HCEC 1CT (cell line): ENCODE results near the gene MCM3AP.

Source experiments
- DNase-seq: peaks from one replicate; pipeline ENCODE4 v3.0.0-alpha.2; 2017

MCM3AP gene

DNA sequence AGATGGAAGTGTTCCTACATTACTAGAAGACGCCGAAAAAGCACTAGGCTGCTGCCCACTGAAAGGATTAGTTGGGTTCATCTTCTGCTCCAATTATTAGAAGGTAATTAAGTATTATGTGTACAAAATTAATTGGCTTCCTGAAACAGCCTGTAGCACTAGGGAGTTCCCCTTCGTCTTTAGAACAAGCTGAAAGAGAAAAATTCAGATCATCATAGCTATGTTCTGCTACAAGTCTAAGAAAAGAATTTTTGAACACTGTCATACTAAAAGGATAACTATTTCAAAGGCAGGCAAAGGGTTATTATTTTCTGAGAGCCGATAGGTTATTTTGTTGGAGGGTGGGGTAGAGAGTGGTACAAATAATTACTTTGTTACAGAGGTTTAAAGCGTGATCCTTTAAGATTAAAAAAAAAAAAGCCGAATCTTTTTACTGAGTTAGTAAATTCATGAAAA, at the start of gene MCM3AP:
TSS of gene MCM3AP (minus strand) at position 406 of the 456 bp plus-strand sequence. CDS start at position 81, 325 bp downstream.
- no peak for DNase-seq

DNA sequence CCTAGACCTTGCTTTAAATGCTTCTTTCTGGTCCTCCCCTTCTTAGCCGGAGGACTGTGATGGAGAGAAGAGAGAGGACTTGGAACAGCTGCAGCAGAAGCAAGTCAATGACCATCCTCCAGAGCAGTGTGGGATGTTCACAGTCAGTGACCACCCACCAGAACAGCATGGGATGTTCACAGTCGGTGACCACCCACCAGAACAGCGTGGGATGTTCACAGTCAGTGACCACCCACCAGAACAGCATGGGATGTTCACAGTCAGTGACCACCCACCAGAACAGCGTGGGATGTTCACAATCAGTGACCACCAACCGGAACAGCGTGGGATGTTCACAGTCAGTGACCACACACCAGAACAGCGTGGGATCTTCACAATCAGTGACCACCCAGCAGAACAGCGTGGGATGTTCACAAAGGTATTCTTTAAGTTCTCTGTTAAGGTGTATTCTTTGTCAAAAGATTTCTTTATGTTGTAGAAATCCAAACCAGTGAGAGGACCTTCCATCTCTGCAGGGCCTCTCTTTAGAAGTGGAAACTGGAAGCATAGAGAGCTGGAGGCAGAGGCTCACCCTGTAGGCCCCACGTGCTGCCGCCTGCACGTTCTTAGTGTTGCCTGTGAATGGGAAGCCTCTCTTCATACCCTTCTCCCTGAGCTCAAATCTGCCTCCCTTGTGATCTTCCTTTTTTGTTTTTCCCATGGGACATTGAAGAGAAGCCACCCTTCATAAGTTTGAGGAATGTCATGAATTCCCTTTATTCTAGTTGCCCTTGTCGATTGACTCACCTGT, 49.1 kb upstream of the MCM3AP start:
- DNase-seq = no peak

DNA sequence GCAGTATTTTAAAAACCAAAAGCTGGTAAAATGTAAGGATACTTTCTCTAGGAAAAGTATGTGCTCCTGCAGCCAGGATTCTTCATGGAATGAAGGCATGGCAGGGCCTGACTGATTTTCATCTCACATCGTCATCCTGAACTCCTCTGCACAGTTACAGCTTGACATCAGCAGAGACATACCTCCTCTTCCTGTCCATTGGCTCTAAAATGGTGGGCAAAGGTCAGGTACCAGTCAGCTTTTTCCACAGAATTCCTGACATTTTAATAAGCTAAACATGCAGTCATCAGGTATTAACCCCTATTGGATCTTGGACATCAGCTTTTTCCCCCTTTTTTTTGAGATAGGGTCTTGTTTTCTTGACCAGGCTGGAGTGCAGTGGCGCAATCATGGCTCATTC, 44.4 kb upstream of the MCM3AP start:
- DNase-seq = no peak

DNA sequence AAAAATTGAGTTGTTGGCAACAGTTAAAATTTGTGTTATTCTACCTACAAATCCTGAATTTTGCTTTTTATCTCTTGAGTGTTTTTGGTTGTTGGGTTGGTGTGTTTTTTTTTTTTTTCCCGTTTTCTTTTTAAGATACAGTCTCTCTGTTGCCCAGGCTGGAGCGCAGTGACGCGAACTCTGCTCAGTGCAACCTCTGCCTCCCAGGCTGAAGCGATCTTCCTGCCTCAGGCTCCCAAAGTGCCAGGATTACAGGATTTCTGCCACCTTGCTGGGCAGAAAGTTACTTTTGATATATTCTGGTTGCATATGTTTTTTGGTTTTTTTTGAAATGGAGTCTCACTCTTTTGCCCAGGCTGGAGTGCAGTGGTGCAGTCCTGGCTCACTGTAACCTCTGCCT, 42.7 kb upstream of the MCM3AP start:
- no peak for DNase-seq

DNA sequence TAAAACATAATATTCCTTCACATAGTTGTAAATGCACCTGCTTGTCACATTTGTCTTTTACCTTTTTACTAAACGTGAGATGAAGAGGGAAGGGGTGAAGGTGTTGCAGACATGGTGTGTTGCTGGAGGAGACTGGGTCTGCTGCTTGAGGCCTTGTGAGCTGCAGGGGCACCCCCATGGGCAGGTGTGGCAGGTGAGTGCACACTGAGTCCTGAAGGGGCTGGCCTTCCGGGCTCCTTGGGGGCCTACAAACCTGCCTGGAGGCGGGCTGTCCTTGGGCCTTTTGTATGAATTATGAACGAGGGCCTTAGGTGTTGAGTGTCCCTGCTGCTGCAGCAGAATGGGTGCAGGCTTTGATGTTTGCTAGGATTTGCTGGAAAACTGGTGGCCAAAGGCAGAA, 42.3 kb upstream of the MCM3AP start:
- DNase-seq = no peak

DNA sequence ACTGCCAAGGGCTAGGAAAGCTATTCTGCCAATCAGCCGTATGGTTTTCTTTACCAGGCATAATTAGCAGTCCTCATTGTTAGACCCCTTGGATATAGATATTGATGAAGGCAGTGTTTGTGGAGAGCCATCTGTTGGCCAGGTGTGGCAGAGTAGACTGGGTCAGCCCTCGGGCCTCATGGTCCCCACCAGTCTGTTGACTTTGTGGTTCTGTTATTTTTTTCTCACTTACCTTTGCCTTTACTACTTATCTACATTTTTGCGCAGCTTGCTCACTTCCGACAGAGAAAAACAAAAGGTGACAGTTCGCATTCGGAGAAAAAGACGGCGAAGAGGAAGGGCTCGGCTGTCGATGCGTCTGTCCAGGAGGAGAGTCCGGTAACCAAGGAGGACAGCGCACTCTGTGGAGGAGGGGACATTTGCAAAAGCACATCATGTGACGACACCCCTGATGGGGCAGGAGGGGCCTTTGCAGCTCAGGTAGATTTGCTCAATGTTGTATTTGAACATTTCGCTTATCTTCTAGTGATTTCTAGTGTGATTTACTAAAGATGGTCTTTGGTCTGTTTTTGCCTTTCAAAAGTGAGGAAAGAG, 40.8 kb upstream of the MCM3AP start:
- DNase-seq = no peak

DNA sequence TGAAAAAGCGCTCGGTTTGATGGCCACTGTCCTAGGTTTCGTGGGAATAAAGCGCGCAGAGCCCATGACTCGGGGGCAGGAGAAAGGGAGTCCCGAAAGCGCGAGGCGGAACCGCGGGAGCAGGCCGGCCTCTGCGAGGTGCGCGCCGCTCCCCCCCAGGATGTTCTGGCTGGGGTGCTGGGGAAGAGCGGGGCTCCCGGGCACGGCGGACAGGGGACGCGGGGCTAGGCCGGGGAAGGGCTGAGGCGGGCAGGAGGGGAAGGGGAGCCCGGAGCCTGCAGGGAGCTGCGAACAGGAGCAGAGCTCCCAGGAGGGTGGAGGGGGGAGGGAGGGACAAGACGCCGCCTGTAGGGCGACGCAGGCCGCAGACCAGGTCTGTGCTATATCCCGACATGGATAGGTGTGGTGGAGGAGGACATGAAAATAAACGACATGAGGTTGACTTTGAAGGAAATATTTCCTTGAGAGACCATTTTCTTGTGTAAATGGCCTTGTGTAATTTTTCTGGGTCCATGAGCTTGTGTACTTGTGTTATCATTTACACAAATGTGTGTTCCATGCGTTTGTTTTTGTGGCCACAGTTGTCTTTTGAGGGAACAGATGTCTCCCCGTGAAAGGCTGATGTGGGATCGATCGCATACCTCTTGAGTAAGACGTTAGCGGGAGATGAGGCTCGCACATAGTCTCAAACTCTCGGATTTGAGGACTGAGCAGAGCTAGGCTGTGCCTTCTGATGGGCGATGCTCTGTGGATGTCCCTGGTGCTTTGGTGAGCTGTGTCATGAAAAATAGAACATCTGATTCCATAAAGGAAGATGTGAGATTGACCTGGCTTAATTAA, 39.9 kb upstream of the MCM3AP start:
- peak; percentile 37 for DNase-seq

DNA sequence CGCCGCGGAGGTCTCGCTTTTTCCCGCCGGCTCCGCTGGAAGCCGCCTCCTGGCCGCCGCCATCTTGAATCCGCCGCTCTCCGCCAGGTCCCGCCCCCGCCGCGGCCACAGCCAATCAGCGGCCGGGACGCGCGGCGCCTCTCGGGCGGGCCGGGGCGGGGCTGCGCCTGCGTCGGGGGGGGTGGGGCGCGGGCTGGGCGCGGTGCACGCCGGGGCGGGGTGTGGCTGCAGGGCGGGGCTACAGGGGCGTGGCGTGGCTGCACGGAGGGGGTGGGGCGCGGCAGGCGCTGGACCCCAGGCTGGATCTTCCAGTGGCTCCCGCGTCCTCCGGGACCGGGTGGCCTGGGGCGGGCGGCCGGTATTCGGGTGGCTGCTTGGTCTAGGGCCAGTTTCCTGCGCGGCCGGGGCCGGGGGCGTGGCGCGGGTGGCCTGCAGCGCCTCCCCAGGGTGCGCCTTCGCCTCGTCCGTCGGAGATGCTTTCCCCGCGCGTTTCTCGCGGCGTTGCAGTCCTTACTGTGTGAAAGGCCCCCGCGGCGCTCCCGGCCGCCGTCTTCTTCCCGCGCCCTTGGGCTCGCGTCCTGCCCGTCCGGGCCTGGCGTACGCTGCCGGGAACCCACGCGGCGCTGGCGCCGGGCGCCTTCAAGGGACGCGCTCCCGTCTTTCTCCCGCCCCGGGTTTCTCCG, 39.1 kb upstream of the MCM3AP start:
- DNase-seq = peak; percentile 79

DNA sequence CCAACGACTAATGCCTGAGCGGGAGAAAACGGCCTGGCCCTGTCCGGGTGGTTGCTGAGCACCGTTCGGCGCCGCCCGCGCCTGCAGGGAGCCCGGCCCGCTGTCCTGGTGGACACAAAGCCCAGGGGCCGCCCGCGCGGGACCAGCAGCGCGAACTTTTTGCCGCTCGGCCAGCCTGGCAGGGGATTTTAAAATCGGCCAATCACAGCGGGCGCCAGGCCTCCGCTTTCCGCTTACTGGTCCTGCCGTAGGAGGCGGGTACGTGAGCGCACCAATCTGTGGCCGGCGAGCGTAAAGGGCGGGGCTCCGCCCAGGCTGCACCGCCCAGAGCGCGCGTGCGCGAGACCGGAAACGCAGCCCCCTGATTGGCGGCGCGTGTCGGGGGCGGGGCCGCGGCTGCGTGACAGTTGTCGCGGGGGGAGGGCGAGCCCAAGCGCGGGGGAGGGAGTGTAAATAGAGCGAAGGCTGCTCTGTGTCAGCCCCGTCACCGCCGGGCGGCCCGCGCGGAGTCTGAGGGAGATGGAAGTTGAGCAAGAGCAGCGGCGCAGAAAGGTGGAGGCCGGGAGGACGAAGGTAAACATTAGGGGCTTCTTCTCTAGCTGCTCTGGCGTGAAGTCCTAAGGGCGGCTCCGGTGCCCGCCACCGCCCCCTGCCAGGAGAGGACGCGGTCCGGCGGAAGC, 38.4 kb upstream of the MCM3AP start, which contains the start of the genes C21orf58 and PCNT:
TSS of gene C21orf58 (minus strand) at position 161 of the 680 bp plus-strand sequence. CDS start 1,132 bp downstream, outside the sequence.
TSS of gene PCNT (plus strand) at position 447 of the 680 bp plus-strand sequence. CDS start at position 520, 73 bp downstream.
- DNase-seq = peak; percentile 98

DNA sequence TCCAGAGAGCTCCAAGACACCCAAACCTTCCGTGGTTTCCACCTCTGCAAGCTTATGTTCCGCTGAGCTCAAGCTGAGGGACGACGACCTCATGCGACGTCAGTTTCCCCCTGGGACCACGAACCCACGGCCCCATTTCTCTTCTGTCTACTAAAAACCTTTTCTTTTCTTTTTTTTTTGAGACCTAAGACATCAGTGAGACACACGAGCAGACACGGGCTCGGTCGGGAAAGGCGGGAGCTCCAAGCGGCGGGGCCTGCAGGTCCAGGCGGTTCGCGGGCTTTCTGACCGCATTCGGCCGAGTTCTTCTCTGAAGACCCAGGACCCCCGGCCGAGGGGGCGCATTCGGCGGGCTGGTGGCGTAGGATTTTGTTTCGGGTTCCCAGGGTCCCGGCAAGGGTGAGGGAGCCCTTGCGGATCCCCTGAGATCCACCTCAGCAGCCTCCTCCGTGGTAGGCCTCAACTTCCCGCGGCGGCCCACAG, 37.9 kb upstream of the MCM3AP start:
- DNase-seq = no peak

DNA sequence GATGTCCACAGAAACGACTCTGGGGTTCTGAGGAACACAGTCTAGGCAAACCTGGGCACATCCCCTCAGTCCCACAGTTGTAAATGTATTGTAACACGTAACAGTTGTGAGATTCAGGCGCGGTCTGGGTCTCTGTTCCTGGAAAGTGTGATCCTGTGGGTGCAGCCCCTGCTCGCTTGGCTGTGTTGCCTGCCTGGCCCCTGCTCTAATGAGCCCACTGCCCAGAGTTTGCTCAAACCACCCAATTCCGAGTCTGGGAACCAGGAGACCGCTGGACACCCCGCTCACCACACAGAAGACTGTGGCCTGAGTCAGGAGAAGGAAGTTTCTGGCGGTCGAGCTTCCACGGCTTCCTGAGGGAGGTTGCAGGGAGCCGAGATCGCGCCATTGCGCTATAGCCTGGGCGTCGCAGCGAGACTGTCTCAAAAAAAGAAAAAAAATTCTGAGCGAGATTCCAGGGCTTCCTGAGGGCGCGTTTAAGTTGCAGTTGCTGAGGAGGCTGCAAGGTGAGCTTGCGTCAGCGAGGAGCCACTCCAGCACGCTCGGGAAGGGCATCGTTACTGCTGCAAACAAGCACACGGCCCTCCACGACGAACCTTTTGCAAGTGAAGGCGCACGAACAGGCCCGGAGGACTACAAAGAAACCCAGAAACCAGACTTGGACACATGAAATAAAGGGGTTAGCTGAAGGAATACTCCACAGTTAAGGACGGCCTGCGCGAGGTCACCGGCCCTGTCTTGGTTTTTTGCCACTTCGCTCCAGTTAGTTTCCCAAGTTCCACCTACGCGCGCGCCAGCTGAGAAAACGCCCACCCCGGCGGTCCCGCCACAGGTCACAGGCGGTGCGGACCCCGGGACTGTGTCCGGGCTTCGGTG, 37.2 kb upstream of the MCM3AP start:
- peak; percentile 11 for DNase-seq

DNA sequence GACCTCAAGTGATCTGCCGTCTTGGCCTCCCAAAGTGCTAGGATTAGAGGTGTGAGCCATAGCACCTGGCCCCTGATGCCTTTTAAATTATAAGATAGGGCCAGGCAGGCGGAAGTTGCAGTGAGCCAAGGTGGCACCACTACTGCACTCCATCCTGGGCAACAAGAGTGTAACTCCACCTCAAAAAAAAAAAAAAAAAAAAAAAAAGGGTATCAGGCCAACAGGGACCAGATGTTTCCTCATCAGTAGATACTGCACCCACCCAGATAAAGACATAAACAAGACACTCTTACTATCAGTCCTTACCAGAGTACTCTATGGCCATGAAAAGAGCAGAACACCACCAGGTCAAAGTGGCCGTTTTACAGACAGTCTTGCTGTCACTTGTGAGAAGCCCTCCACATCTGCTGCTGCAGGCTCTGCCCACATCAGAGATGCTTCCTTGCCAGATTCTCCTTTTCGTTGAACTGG, 35.0 kb upstream of the MCM3AP start:
- no peak for DNase-seq

DNA sequence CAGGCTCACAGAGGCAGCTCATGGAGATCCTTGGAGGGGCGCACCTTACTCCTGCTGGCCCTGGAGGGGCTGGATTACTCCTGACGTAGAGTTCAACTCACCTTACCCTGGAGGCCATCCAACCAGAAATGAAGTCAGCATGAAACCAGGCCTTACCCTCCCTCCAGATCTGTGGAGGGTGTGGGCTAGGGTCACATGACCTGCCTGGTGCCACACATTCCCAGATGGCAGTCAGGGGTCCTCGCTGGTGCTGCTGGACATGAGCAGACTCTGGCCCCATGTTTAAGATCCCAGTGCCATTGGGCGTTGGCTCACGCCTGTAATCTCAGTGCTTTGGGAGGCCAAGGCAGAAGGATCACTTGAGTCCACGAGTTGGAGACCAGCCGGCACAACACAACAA, 33.8 kb upstream of the MCM3AP start:
- no peak for DNase-seq

DNA sequence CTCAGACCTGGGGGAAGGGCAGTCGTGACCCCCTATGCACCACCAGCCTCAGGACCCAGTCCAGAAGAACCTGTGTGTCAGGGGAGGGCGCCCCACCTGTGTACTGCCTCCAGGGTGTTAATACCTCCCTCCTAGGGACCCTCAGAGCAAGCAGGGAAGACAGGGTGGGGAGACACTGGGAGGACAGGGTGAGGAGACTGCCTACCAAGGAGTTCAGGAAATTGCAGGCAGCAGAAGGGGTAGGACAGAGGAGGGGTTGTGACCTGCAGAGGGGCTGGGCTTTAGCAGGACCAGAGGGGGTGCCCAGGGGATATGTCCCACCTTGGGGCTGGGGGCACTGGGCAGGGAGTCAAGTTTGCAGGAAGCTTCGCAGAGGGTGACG, 33.0 kb upstream of the MCM3AP start:
- no peak for DNase-seq

DNA sequence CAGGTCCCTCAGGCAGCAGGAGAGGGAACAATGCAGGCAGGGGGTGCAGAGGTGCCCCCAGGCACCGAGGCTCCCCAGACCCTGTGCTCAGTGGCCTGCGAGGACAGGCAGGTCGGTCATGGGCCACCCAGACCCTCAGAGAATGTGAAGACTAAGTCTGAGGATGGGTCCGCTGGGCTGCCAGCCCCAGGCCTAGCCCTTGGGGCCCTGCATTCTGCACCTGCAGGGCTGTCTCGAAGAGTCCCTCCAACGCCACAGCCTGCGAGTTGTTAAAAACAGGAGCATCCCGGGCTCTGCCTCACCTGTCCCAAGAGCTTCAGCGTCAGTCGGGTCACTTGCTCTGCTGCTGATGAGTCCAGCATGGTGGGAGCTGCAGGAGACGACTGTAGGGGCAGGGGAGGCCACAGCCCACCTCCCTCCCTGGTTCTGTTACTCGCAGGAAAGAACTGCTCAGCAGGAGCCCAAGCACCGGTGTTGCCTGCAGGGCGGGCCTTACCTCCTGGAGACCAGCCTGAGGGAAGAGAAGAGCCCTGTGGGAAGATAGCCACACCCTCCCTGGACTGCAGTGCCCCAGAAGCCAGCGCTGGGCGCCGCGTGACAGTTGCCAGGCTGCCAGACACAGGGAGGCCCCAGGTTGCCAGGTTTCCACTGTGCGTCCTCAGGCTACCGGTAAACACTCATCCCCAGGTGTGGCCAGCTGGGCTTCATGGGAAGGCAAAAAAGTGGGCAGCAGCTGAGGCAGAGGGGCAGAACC, 32.5 kb upstream of the MCM3AP start:
- no peak for DNase-seq

DNA sequence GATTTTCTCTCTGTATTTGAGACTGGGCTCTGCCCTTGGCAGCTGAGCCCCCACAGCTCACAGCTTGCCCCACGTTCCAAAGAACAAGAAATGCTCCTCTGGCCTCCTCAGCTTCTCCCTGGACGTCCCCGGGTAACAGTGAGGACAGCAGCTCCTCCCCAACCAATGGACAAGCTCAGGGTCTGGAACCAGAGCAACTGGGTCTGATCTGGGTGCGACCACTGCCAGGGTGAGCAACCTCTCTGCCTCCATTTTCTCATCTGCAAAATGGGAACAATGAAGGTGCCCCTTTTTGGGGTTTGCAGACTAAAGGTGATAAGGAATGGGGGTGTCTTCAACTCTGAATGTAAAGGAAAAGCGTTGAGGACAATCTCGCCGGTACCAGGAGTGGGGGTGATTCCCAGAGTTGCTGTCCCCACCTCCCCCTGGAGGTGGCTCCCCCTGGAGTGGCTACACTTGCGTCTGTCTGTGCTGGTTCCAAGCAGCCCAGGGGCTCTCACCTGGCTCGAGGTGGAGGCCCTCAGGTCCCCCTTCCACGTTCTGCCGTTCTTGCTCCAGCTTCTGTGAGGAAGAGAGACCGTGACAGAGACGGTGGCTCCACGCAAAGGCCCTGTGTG, 31.4 kb upstream of the MCM3AP start:
- no peak for DNase-seq

DNA sequence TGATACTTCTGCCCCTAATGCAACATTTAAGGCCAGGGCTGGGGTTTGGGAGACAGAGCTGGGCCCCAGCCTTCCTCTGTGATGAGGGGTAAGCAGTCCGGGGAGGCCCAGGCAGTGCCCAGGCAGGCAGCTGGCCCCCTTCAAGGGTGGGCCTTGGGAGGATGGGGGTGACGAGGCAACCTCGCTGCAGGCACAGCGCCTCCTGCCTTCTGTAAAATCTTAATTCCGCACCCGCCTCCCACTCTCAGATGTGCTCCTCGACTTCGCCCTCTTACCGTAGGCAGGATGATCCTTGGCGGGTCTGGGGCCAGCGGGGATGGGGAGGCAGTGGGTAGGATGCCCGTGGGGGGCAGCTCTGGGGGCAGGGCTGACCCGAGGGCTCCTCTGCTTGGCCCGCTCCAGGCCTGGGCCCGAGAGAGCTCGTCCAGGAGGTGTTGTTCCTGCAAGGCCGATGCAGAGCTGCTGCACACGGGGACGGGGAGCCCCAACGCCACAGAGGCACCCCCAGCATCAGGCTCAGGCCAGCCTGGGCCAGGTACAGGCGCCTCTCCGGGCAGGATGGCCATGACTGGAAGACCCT, 29.1 kb upstream of the MCM3AP start:
- DNase-seq = no peak

DNA sequence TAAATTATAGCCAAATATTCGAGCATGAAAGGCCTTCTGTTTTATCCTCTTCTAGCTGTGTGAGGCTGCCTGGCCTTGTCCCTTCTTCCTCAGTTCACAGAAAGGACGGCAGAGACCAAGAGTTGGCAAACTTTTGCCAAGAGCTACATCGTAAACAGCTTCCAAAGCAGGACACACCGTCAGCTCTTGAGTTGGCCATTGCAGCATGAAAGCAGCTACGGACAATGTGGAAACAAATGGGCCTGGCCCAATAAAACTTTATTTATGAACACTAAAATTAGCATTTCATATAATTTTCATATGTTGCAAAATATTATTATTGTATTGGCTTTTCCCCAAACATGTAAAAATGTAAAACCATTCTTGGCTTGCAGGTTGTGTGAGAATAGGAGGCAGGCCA, 27.5 kb upstream of the MCM3AP start:
- DNase-seq = no peak

DNA sequence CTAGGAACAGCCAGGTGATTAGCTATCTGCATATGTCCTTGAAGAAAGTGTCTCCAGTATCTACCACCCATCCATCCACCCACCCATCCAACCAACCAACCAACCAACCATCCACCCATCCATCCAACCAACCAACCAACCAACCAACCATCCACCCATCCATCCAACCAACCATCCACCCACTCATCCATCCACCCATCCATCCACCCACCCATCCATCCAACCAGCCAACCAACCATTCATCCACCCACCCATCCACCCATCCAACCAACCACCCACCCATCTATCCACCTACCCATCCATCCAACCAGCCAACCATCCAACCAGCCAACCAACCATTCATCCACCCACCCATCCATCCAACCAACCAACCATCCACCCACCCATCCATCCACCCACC, 26.2 kb upstream of the MCM3AP start:
- DNase-seq = no peak
